ENCODE results near the gene OR2T2.
"Not testable (repeated sequence)": the region's sequence is repeated elsewhere in the genome, so short reads cannot be mapped to it uniquely, and the experiment has no call there.

The OR2T2 gene

DNA sequence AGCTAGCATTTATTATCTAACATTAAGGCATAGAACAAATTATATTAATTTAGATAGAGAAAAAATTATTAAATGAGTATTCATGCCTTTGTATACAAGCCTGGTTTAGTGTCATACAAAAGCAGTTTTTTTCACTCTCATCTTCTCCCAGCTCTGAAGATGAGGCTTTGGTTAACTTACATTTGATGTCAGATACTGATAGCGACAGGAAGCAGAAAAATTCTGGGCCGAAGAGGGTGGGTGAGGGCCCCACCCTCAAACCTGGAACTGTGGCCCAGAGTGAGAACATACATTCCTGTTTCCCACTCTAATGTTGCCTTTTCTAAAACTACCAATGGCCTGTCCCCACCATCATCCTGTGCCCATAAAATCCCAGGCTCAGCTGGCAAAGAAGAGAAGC is 27.6 kb upstream of the OR2T2 start:
- H3K4me1 ChIP-seq = no peaks in the 10 kb centered on the region
- no peaks in the 10 kb centered on the region for H3K79me2 ChIP-seq
- no peak overlapping the region for H3K4me3 ChIP-seq (ENCODE audit: low read depth, low read length)
- TF ChIP-seq, protein P1, sequence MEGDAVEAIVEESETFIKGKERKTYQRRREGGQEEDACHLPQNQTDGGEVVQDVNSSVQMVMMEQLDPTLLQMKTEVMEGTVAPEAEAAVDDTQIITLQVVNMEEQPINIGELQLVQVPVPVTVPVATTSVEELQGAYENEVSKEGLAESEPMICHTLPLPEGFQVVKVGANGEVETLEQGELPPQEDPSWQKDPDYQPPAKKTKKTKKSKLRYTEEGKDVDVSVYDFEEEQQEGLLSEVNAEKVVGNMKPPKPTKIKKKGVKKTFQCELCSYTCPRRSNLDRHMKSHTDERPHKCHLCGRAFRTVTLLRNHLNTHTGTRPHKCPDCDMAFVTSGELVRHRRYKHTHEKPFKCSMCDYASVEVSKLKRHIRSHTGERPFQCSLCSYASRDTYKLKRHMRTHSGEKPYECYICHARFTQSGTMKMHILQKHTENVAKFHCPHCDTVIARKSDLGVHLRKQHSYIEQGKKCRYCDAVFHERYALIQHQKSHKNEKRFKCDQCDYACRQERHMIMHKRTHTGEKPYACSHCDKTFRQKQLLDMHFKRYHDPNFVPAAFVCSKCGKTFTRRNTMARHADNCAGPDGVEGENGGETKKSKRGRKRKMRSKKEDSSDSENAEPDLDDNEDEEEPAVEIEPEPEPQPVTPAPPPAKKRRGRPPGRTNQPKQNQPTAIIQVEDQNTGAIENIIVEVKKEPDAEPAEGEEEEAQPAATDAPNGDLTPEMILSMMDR (IDR thresholded peaks at IDR 0.05) = no peak
- H3K36me3 ChIP-seq (ENCODE audit: control insufficient read depth, insufficient read depth, low read length) = no peaks in the 10 kb centered on the region
- no peak overlapping the region for H3K27ac ChIP-seq
- no peak overlapping the region for H2AFZ ChIP-seq
- H3K4me2 ChIP-seq (ENCODE audit: low read length) = no peak overlapping the region
- no peaks in the 10 kb centered on the region for H3K9me3 ChIP-seq (ENCODE audit: control insufficient read depth, low read length)
- H3K9ac ChIP-seq = no peak overlapping the region
- H3K27me3 ChIP-seq (ENCODE audit: control insufficient read depth, insufficient read depth, low read length) = no peaks in the 10 kb centered on the region

GRCh38 chr1:248421384-248421783 is 24.1 kb upstream of the OR2T2 start:
- H3K27me3 ChIP-seq (ENCODE audit: control insufficient read depth, insufficient read depth, low read length) = no peaks in the 10 kb centered on the region
- H3K36me3 ChIP-seq (ENCODE audit: control insufficient read depth, insufficient read depth, low read length) = no peaks in the 10 kb centered on the region
- no peak overlapping the region for H3K27ac ChIP-seq
- H3K9ac ChIP-seq = no peak overlapping the region
- no peak overlapping the region for H2AFZ ChIP-seq
- H3K4me1 ChIP-seq = no peaks in the 10 kb centered on the region
- no peaks in the 10 kb centered on the region for H3K79me2 ChIP-seq
- H3K9me3 ChIP-seq (ENCODE audit: control insufficient read depth, low read length) = no peaks in the 10 kb centered on the region
- TF ChIP-seq, protein P1 (IDR thresholded peaks at IDR 0.05) = no peak
- H3K4me2 ChIP-seq (ENCODE audit: low read length) = no peak overlapping the region
- no peak overlapping the region for H3K4me3 ChIP-seq (ENCODE audit: low read depth, low read length)

DNA sequence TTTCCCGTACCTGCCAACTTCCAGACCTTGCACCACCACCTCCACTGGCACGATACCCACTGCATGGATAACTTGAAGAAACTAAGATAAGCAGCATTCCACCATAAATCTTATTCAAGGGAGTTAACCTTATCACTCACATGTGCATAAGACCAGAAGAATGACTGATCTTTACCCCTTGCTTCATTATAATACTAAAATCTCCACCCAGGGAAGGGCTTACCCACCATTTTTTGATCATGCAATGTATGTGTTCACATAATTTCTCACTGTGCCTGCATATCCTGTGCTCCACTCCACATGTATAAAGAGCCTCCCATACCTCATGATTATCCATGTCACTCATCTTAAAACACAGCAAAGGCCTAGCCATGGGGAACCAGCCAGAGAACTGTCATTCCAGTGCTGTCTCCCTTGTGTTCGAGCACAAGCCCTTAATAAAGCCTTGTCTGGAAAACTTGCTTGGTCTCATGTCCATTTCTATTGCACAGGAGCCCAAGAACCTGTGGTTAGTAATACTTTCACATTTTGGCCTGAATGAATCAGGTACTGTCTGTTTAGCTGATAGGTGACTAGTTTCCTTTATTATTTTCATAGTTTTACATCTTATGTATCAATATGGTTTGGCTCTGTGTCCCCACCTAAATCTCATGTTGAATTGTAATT is 17.8 kb upstream of the OR2T2 start:
- not testable (repeated sequence) for H3K9me3 ChIP-seq (ENCODE audit: control insufficient read depth, low read length); H3K36me3 ChIP-seq (ENCODE audit: control insufficient read depth, insufficient read depth, low read length); H3K27ac ChIP-seq; H3K27me3 ChIP-seq (ENCODE audit: control insufficient read depth, insufficient read depth, low read length); H2AFZ ChIP-seq; H3K4me1 ChIP-seq; H3K4me3 ChIP-seq (ENCODE audit: low read depth, low read length); H3K4me2 ChIP-seq (ENCODE audit: low read length); H3K79me2 ChIP-seq; H3K9ac ChIP-seq

DNA sequence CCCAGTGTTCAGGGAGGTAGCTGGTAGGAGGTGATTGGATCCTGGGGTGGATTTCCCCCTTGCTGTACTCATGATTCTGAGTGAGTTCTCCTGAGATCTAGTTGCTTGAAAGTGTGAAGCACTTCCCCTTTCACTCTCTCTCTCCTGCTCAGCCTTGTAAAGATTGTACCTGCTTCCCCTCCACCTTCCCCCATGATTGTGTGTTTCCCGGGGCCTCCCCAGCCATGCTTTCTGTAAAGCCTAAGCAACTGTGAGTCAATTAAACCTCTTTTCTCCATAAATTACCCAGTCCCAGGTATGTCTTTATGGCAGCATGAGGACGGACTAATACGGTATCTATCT is 17.3 kb upstream of the OR2T2 start:
- not testable (repeated sequence) for H3K4me1 ChIP-seq; H3K79me2 ChIP-seq; H3K9me3 ChIP-seq (ENCODE audit: control insufficient read depth, low read length); H3K36me3 ChIP-seq (ENCODE audit: control insufficient read depth, insufficient read depth, low read length); H3K27ac ChIP-seq; H3K9ac ChIP-seq; H2AFZ ChIP-seq; H3K4me2 ChIP-seq (ENCODE audit: low read length); H3K27me3 ChIP-seq (ENCODE audit: control insufficient read depth, insufficient read depth, low read length); H3K4me3 ChIP-seq (ENCODE audit: low read depth, low read length)

GRCh38 chr1:248431683-248432082 is 13.8 kb upstream of the OR2T2 start:
- not testable (repeated sequence) for H2AFZ ChIP-seq; H3K27ac ChIP-seq; H3K9ac ChIP-seq; H3K4me2 ChIP-seq (ENCODE audit: low read length); H3K9me3 ChIP-seq (ENCODE audit: control insufficient read depth, low read length); H3K27me3 ChIP-seq (ENCODE audit: control insufficient read depth, insufficient read depth, low read length); H3K36me3 ChIP-seq (ENCODE audit: control insufficient read depth, insufficient read depth, low read length); H3K4me1 ChIP-seq; H3K4me3 ChIP-seq (ENCODE audit: low read depth, low read length); H3K79me2 ChIP-seq

- H3K79me2 ChIP-seq; H3K4me2 ChIP-seq (ENCODE audit: low read length); H3K9ac ChIP-seq; H3K9me3 ChIP-seq (ENCODE audit: control insufficient read depth, low read length); H3K27me3 ChIP-seq (ENCODE audit: control insufficient read depth, insufficient read depth, low read length); H3K4me3 ChIP-seq (ENCODE audit: low read depth, low read length); H3K4me1 ChIP-seq; H3K36me3 ChIP-seq (ENCODE audit: control insufficient read depth, insufficient read depth, low read length); H2AFZ ChIP-seq; H3K27ac ChIP-seq: not testable (repeated sequence)
Measured at GRCh38 chr1:248432201-248432600, 13.2 kb upstream of the OR2T2 start.

DNA sequence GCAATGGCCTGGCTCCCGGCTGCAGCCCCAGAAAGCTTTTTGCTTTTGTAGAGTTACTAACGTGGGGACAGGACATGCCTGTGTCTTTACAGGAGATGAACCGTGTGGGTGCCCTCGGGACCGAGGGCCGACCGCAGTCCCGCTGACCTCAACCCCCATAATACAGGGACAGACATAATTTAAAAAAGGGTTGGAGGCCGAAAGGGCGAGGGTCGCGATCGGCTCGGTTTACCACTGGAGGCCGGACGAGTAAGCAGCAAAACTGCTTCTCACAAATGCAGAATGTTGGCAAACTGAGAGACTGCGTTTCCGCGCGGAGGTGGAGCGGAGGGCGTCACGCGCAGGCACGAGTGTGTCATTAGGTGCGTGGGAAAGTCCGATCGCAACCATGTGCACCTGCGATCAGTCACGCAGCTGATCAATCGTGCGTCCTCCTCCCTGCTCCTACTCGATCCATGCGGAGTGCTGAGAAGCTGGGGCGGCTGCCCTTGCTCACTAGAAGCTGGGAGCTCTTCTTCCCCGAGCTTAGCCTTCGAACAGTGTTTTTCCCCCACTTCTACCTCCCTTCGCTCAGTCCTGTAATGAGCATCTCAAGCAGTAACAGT is 11.5 kb upstream of the OR2T2 start:
- not testable (repeated sequence) for H3K27ac ChIP-seq; H3K27me3 ChIP-seq (ENCODE audit: control insufficient read depth, insufficient read depth, low read length); H3K4me3 ChIP-seq (ENCODE audit: low read depth, low read length); H3K79me2 ChIP-seq; H3K4me2 ChIP-seq (ENCODE audit: low read length); H3K9me3 ChIP-seq (ENCODE audit: control insufficient read depth, low read length); H3K9ac ChIP-seq; H3K4me1 ChIP-seq; H3K36me3 ChIP-seq (ENCODE audit: control insufficient read depth, insufficient read depth, low read length); H2AFZ ChIP-seq

GRCh38 chr1:248434913-248435312 is 10.5 kb upstream of the OR2T2 start:
- H3K9ac ChIP-seq; H3K4me3 ChIP-seq (ENCODE audit: low read depth, low read length); H3K4me2 ChIP-seq (ENCODE audit: low read length); H3K4me1 ChIP-seq; H3K36me3 ChIP-seq (ENCODE audit: control insufficient read depth, insufficient read depth, low read length); H3K79me2 ChIP-seq; H3K9me3 ChIP-seq (ENCODE audit: control insufficient read depth, low read length); H2AFZ ChIP-seq; H3K27ac ChIP-seq; H3K27me3 ChIP-seq (ENCODE audit: control insufficient read depth, insufficient read depth, low read length): not testable (repeated sequence)

DNA sequence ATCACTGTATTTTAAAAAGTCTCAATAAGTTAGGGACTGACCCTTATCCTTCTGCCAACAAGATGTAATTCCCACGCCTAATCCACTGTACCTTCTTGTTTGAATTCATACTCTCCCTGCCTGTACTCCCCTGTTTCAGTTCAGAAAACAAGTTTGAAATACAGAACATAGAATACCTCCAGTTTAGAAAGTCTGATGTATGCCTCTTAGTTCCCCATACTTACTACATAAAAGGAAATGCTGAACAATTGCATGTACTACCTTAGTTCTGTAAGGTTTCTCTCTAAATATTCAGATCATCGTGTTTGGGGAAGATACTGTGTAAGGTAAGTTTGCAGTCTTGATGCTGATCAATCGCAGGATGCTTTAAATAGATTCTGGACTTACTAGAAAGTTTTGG is 9.1 kb upstream of the OR2T2 start:
- not testable (repeated sequence) for H3K27me3 ChIP-seq (ENCODE audit: control insufficient read depth, insufficient read depth, low read length); H3K9me3 ChIP-seq (ENCODE audit: control insufficient read depth, low read length); H3K79me2 ChIP-seq; H3K36me3 ChIP-seq (ENCODE audit: control insufficient read depth, insufficient read depth, low read length); H3K9ac ChIP-seq; H3K4me2 ChIP-seq (ENCODE audit: low read length); H3K27ac ChIP-seq; H3K4me3 ChIP-seq (ENCODE audit: low read depth, low read length); H2AFZ ChIP-seq; H3K4me1 ChIP-seq

- not testable (repeated sequence) for H3K9me3 ChIP-seq (ENCODE audit: control insufficient read depth, low read length); H3K4me3 ChIP-seq (ENCODE audit: low read depth, low read length)
Measured at GRCh38 chr1:248438668-248439067, 6.8 kb upstream of the OR2T2 start.

More at GRCh38 chr1:248438668-248439067, 6.8 kb upstream of the OR2T2 start:
- H3K27ac ChIP-seq; H3K27me3 ChIP-seq (ENCODE audit: control insufficient read depth, insufficient read depth, low read length); H3K4me2 ChIP-seq (ENCODE audit: low read length); H3K79me2 ChIP-seq; H3K36me3 ChIP-seq (ENCODE audit: control insufficient read depth, insufficient read depth, low read length); H2AFZ ChIP-seq; H3K4me1 ChIP-seq; H3K9ac ChIP-seq: not testable (repeated sequence)

Data from parathyroid adenoma (tissue), 2 donors.